ENCODE results near the gene HAVCR1.

- TF ChIP-seq CTCF (IDR thresholded peaks at IDR 0.05) (no peak), POLR2A (IDR thresholded peaks at IDR 0.05) (no peak)
Measured at GRCh38 chr5:157025093-157025698, 33.7 kb downstream of the HAVCR1 start.
